SU-DHL-6 (cell line): Measurements from ENCODE around the gene PLOD2.

Source experiments
- H2AFZ ChIP-seq: fragments of 200-600 bp; sonication (generic); 2 replicates; pipeline ENCODE4 v1.6.1; 2014; ENCODE audit warnings: low read depth, mild to moderate bottlenecking, moderate library complexity, mixed read lengths, antibody characterized with exemption, low read length; ENCODE audit not compliant: severe bottlenecking
- H3F3A ChIP-seq: fragments of 200-600 bp; shearing (Covaris generic); 2 replicates; pipeline ENCODE4 v1.6.0; 2016; ENCODE audit warnings: antibody characterized with exemption, mild to moderate bottlenecking; ENCODE audit not compliant: insufficient read depth
- H3K27ac ChIP-seq: fragments of 200-600 bp; sonication (generic); 2 replicates; pipeline ENCODE4 v1.5.1; 2016; ENCODE audit warnings: low read depth, mild to moderate bottlenecking, low read length, moderate library complexity, mixed read lengths
- H3K27me3 ChIP-seq: fragments of 200-600 bp; sonication (generic), shearing (Covaris generic); 2 replicates; pipeline ENCODE4 v1.6.0; 2014; ENCODE audit warnings: mild to moderate bottlenecking, low read length
- H3K36me3 ChIP-seq: fragments of 200-600 bp; sonication (generic); 2 replicates; pipeline ENCODE4 v1.6.1; 2014; ENCODE audit warnings: mild to moderate bottlenecking, low read length, mixed read lengths
- H3K4me2 ChIP-seq: fragments of 300-600, 200-600 bp; shearing (Covaris generic), sonication (generic); 2 replicates; pipeline ENCODE4 v1.6.0; 2014; ENCODE audit warnings: low read length, low read depth, mild to moderate bottlenecking; ENCODE audit not compliant: poor library complexity, severe bottlenecking
- H3K4me3 ChIP-seq: fragments of 200-600 bp; sonication (generic); 2 replicates; pipeline ENCODE4 v1.5.1; 2014; ENCODE audit warnings: antibody characterized with exemption, low read length, mild to moderate bottlenecking, mixed read lengths; ENCODE audit not compliant: insufficient read depth, poor library complexity, severe bottlenecking
- H3K79me2 ChIP-seq: fragments of 200-600 bp; sonication (generic); 2 replicates; pipeline ENCODE4 v1.6.1; 2014; ENCODE audit warnings: mild to moderate bottlenecking, low read length, moderate library complexity; ENCODE audit not compliant: insufficient read depth
- H3K9ac ChIP-seq: fragments of 200-600 bp; sonication (generic); 2 replicates; pipeline ENCODE4 v1.7.0; 2014; ENCODE audit warnings: mild to moderate bottlenecking, low read length
- H3K9me2 ChIP-seq: fragments of 200-600 bp; sonication (generic); replicated peaks from 2 replicates; pipeline ENCODE4 v1.6.1; 2014; ENCODE audit warnings: low read length; ENCODE audit not compliant: insufficient read depth
- H3K9me3 ChIP-seq: fragments of 200-600 bp; sonication (generic); 2 replicates; pipeline ENCODE4 v1.6.1; 2014; ENCODE audit warnings: low read length, mixed read lengths; ENCODE audit not compliant: insufficient read depth
- H4K20me1 ChIP-seq: fragments of 200-600 bp; sonication (generic); 2 replicates; pipeline ENCODE4 v1.6.1; 2014; ENCODE audit warnings: low read depth, mild to moderate bottlenecking, antibody characterized with exemption, low read length, moderate library complexity, mixed read lengths
- CTCF ChIP-seq: fragments of 200-600 bp; sonication (generic); IDR thresholded peaks from one replicate; pipeline ENCODE4 v1.5.1; 2017; ENCODE audit warnings: antibody characterized with exemption, mild to moderate bottlenecking, low read length, moderate library complexity; ENCODE audit not compliant: insufficient read depth, poor library complexity, severe bottlenecking
- EZH2phosphoT487 ChIP-seq: fragments of 200-600 bp; sonication (generic), shearing (Covaris generic); conservative IDR thresholded peaks from 2 replicates; pipeline ENCODE4 v1.6.1; 2018; ENCODE audit warnings: mild to moderate bottlenecking, antibody characterized with exemption, low read length, moderate library complexity, mixed read lengths

Gene PLOD2

GRCh38 chr3:146078031-146078430 is 83.0 kb downstream of the PLOD2 start:
- Histone ChIP-seq H4K20me1 (no peaks in the 10 kb centered on the region), H3K9me2 (no peaks in the 10 kb centered on the region), H3K27ac (no peak overlapping the region), H3K4me3 (no peak overlapping the region), H3F3A (no peaks in the 10 kb centered on the region), H3K4me2 (no peak overlapping the region), H3K27me3 (no peaks in the 10 kb centered on the region), H3K79me2 (no peaks in the 10 kb centered on the region), H3K9ac (no peak overlapping the region), H2AFZ (no peak overlapping the region), H3K9me3 (no peaks in the 10 kb centered on the region), H3K36me3 (no peaks in the 10 kb centered on the region)
- TF ChIP-seq EZH2phosphoT487 (no peak), CTCF (no peak)

- TF ChIP-seq EZH2phosphoT487 = no peak
- no peak for TF ChIP-seq CTCF
- Histone ChIP-seq H3K4me2 (no peak overlapping the region), H4K20me1 (no peaks in the 10 kb centered on the region), H3K79me2 (no peaks in the 10 kb centered on the region), H3K9me2 (no peaks in the 10 kb centered on the region), H3K9ac (no peak overlapping the region), H3K27me3 (no peaks in the 10 kb centered on the region), H3K27ac (no peak overlapping the region), H3F3A (no peaks in the 10 kb centered on the region), H2AFZ (no peak overlapping the region), H3K36me3 (no peaks in the 10 kb centered on the region), H3K4me3 (no peak overlapping the region), H3K9me3 (no peaks in the 10 kb centered on the region)
These were observed 83.8 kb downstream of the PLOD2 start for GRCh38 chr3:146077181-146077580.

GRCh38 chr3:146072824-146073223 is 88.2 kb downstream of the PLOD2 start:
- no peak overlapping the region for H3K4me3 ChIP-seq
- no peak overlapping the region for H3K27ac ChIP-seq
- no peak for TF ChIP-seq EZH2phosphoT487
- no peak for TF ChIP-seq CTCF
- no peaks in the 10 kb centered on the region for H3F3A ChIP-seq
- no peaks in the 10 kb centered on the region for H4K20me1 ChIP-seq
- H2AFZ ChIP-seq = no peak overlapping the region
- no peaks in the 10 kb centered on the region for H3K36me3 ChIP-seq
- H3K27me3 ChIP-seq = no peaks in the 10 kb centered on the region
- no peaks in the 10 kb centered on the region for H3K9me3 ChIP-seq
- no peak overlapping the region for H3K9ac ChIP-seq
- no peak overlapping the region for H3K4me2 ChIP-seq
- H3K9me2 ChIP-seq = no peaks in the 10 kb centered on the region
- H3K79me2 ChIP-seq = no peaks in the 10 kb centered on the region

GRCh38 chr3:146072061-146072460 is 88.9 kb downstream of the PLOD2 start:
- Histone ChIP-seq H3F3A (no peaks in the 10 kb centered on the region), H3K27ac (no peak overlapping the region), H3K4me3 (no peak overlapping the region), H3K79me2 (no peaks in the 10 kb centered on the region), H3K9ac (no peak overlapping the region), H3K36me3 (no peaks in the 10 kb centered on the region), H4K20me1 (no peaks in the 10 kb centered on the region), H3K27me3 (no peaks in the 10 kb centered on the region), H2AFZ (no peak overlapping the region), H3K4me2 (no peak overlapping the region), H3K9me2 (no peaks in the 10 kb centered on the region), H3K9me3 (no peaks in the 10 kb centered on the region)
- TF ChIP-seq CTCF (no peak), EZH2phosphoT487 (no peak)
